ENCODE measurements around the gene RAB44.

RAB44 gene

GRCh38 chr6:36756786-36757185 is 59.2 kb downstream of the RAB44 start:
- TF ChIP-seq CTCF (IDR thresholded peaks at IDR 0.05) (no peak), ZFX (IDR thresholded peaks at IDR 0.05; ENCODE audit: borderline replicate concordance) (no peak)
- H3K27ac ChIP-seq, result no peak overlapping the region

GRCh38 chr6:36757206-36757605 is 59.6 kb downstream of the RAB44 start:
- TF ChIP-seq CTCF (IDR thresholded peaks at IDR 0.05) (no peak), ZFX (IDR thresholded peaks at IDR 0.05; ENCODE audit: borderline replicate concordance) (no peak)
- H3K27ac ChIP-seq, result no peak overlapping the region

GRCh38 chr6:36757943-36758508 is 60.4 kb downstream of the RAB44 start:
- H3K27ac ChIP-seq, result no peak overlapping the region

GRCh38 chr6:36758516-36759147 is 61.0 kb downstream of the RAB44 start:
- TF ChIP-seq CTCF (IDR thresholded peaks at IDR 0.05), result no peak
- no peak for TF ChIP-seq ZFX (IDR thresholded peaks at IDR 0.05; ENCODE audit: borderline replicate concordance)
- H3K27ac ChIP-seq, result no peak overlapping the region

More at GRCh38 chr6:36757943-36758508, 60.4 kb downstream of the RAB44 start:
- TF ChIP-seq CTCF (IDR thresholded peaks at IDR 0.05) (no peak), ZFX (IDR thresholded peaks at IDR 0.05; ENCODE audit: borderline replicate concordance) (no peak)

GRCh38 chr6:36759148-36759759 is 61.6 kb downstream of the RAB44 start:
- H3K27ac ChIP-seq, result no peak overlapping the region
- TF ChIP-seq ZFX (IDR thresholded peaks at IDR 0.05; ENCODE audit: borderline replicate concordance) (no peak), CTCF (IDR thresholded peaks at IDR 0.05) (peak; percentile 99)

GRCh38 chr6:36760685-36761435 is 63.2 kb downstream of the RAB44 start:
- no peak overlapping the region for H3K27ac ChIP-seq
- TF ChIP-seq ZFX (IDR thresholded peaks at IDR 0.05; ENCODE audit: borderline replicate concordance) (no peak), CTCF (IDR thresholded peaks at IDR 0.05) (no peak)
